ENCODE results near the gene TMEM88.
A peak's percentile ranks its signal among the peaks of the same experiment; 100 is the strongest.

The TMEM88 gene

DNA sequence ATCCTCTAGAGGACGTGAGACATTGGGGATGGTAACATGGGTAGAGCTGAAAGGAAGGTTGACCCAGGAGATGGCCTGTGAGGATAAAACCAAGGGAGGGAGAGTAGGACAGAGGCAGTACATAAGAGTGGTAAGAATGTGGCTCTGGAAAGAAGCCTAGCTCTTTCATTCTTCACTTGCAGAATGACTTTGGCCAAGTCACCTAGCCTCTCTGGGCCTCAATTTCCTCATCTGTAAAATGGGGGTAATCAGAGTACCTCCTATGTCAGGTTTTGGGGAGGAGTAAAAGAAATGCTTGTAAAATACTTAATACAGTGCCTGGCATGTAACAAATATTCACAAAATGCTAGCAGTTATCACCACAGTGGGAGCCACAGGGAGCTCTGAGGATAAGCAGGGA, 14.0 kb upstream of the TMEM88 start:
- no peak overlapping the region for H3K4me3 ChIP-seq (ENCODE audit: low read length)
- no peak for DNase-seq (ENCODE audit: low read depth)
- TF ChIP-seq, protein P1, sequence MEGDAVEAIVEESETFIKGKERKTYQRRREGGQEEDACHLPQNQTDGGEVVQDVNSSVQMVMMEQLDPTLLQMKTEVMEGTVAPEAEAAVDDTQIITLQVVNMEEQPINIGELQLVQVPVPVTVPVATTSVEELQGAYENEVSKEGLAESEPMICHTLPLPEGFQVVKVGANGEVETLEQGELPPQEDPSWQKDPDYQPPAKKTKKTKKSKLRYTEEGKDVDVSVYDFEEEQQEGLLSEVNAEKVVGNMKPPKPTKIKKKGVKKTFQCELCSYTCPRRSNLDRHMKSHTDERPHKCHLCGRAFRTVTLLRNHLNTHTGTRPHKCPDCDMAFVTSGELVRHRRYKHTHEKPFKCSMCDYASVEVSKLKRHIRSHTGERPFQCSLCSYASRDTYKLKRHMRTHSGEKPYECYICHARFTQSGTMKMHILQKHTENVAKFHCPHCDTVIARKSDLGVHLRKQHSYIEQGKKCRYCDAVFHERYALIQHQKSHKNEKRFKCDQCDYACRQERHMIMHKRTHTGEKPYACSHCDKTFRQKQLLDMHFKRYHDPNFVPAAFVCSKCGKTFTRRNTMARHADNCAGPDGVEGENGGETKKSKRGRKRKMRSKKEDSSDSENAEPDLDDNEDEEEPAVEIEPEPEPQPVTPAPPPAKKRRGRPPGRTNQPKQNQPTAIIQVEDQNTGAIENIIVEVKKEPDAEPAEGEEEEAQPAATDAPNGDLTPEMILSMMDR (conservative IDR thresholded peaks at IDR 0.05; ENCODE audit: low read depth, low read length) = no peak

DNA sequence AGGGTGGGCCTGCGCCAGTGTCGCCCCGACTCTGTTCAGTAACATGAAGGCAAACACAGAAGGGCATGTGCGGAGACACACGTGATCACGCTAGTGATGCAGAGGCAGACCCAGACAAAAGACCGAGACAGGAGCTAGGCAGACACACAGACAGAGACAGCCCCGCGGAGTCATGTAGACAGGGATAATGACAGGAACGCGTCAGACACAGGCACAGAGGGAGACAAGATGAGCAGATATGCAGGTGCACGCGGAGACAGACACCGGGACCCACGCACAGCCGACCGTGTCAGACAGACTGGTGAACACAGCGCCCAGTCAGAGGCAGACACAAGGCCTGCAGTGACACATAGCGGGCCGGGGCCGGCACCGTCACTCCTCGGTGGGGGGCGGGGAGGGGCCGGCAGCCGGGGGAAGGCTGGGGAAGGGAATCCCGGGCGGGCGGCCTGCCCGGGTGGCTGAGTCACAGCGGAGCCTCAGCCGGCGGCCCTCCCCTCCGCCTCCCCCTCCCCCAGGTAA, 13.4 kb upstream of the TMEM88 start:
- TF ChIP-seq, protein P1 (conservative IDR thresholded peaks at IDR 0.05; ENCODE audit: low read depth, low read length) = no peak

DNA sequence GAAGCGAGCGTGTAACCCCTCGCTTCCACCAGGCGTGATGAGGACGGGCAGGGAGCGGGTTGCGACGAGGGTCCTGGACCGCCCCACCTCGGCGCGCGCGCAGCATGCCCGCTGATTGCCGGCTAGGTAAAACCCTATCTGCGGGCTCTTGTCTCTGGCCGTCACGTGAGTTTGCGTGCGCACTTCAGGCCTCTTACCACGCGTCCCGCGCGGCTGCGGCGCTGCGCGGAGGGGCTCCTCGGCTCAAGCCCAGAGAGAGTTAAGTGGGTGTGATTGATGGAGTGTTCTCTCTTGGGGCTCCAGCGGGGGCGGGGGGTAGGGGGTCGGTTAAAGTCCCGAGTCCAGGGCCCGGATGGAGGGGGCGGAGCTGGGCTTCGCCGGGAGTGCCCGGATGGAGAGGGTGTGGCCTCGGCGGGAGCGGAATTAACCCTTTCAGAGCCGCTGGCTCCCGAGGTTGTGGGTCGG, 12.9 kb upstream of the TMEM88 start:
- no peak for DNase-seq (ENCODE audit: low read depth)
- TF ChIP-seq, protein P1 (conservative IDR thresholded peaks at IDR 0.05; ENCODE audit: low read depth, low read length) = no peak
- H3K4me3 ChIP-seq (ENCODE audit: low read length) = peak overlapping the region; percentile 82

More for the DNA sequence above, 13.4 kb upstream of the TMEM88 start:
- H3K4me3 ChIP-seq (ENCODE audit: low read length) = peak overlapping the region; percentile 82
- DNase-seq (ENCODE audit: low read depth) = peak; percentile 66

DNA sequence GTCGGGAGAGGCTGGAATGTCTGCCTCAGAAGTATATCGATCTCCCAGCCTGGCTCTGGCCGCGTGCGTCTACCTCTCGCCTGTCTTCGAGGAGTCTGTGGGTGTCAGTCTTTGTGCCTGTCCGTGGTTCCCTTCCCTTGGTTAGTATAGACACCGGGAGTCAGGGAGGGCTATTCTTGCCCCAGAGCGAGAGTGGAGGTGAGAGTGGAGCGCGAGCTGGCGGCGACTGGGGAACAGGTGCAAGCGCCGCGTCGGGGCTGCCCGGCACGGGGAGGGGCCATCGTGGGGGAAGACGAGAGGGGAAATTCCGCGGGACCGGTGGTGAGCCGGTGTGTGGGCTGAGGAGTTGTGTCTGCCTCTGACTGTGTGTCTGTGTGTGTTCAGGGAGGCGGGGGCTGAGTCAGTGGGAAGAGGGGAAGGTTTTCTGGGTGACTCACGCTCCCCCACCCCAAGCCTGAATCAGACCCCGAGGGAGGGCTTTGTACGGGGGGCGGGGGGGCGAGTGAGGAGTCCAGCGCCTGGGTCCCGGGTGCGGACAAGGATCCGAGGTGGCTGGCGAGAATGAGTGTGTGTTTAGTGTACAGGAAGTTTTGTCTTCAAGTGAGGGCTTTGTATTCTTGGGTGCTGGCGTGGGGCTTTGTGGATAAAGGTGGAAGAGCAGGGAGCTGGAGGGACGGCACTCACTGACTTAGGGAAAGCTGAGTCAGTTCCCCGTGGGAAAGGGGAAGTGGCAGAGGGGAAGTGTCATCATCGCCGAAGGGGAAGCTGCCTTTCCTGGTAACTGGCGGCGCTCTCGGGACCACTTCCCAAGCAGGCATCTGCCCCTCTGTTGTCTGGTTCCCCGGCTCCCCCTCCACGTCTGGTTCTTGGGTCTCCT, 12.2 kb upstream of the TMEM88 start:
- H3K4me3 ChIP-seq (ENCODE audit: low read length) = peak overlapping the region; percentile 82
- no peak for DNase-seq (ENCODE audit: low read depth)
- TF ChIP-seq, protein P1 (conservative IDR thresholded peaks at IDR 0.05; ENCODE audit: low read depth, low read length) = no peak

DNA sequence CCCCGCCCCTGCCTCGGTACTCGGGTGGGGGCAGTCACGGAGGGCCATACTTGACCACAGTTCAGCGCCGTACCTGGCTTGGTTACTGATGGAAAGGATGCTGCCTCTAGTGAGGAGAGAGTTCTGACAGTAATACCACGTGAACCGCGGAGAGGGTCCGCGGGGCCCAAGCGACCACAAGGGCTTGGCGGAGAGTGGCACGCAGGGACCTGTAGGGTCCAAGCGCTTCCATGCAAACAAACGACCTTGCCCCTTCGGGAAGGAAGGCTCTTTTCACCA, 11.7 kb upstream of the TMEM88 start:
- TF ChIP-seq, protein P1 (conservative IDR thresholded peaks at IDR 0.05; ENCODE audit: low read depth, low read length) = no peak
- DNase-seq (ENCODE audit: low read depth) = no peak
- H3K4me3 ChIP-seq (ENCODE audit: low read length) = peak overlapping the region; percentile 82

DNA sequence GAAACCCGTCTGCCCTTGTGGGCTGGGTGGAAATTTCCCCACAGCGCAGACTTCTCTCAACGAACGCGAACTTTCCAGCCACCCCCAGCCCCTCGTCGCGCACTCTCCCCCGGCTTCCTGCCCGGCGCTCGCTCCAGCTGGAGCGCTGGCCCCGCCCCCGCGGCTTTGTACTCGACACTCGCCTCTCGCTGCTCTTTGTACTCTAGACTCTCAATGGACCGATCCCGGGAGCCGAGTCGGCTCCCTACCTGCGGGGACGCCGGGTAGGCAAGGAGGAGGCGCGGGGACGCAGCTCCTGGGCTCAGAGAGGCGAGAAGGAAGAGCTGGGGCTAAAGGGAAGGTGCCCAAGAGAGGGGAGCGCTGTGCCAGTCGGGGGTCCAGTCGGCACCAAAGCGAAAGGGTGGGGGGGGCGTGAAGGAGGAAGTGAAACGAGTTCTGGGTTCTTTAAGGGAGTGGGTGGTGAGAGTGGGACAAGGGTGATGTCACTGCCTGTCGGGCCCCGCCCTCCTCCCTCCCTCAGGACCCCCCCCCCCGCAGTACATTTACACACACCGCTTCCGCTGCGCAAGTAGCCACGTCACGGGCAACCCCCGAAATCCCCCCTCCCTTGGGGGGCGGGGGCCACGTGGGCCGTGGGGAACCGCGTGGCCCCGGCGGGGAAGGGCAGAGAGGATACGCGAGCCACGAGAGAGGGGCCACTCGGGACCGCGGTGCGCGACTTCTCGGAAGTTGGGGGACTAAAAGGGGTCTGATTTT, 11.2 kb upstream of the TMEM88 start:
- no peak for DNase-seq (ENCODE audit: low read depth)
- TF ChIP-seq, protein P1 (conservative IDR thresholded peaks at IDR 0.05; ENCODE audit: low read depth, low read length) = no peak
- peak overlapping the region; percentile 82 for H3K4me3 ChIP-seq (ENCODE audit: low read length)
